Activated CD4-positive, alpha-beta T cell treated with anti-CD3 and anti-CD28 coated beads for 36 hours (primary cell): ENCODE measurements around the gene SEM1. TPM values are rescaled to one million over a fixed set of nuclear protein-coding genes. Genes with fewer than 3 reads are reported as not detected.
"Not testable (repeated sequence)": the region's sequence is repeated elsewhere in the genome, so short reads cannot be mapped to it uniquely, and the experiment has no call there.

Experiments
- ATAC-seq: fragments of 200-7000 bp; cut with Tn5 transposase; one replicate; pipeline ENCODE4 v1.10.0; 2021; ENCODE audit warnings: mild to moderate bottlenecking, moderate library complexity
- CTCF ChIA-PET: fragments of 350-600 bp; sonication (Branson Sonifier 250); formaldehyde crosslinking; loops from one replicate; lab custom pipeline; 2021; ENCODE audit warnings: antibody characterized with exemption; lab: Charles Lee
- POLR2A ChIA-PET: fragments of 350-600 bp; sonication (Branson Sonifier 250); formaldehyde crosslinking; loops from one replicate; lab custom pipeline; 2021; ENCODE audit warnings: antibody characterized with exemption, inconsistent platforms; lab: Charles Lee
- DNase-seq: peaks from one replicate; pipeline ENCODE4 v3.0.0-alpha.2; 2020
- H3K27ac Mint-ChIP-seq: one replicate; pipeline ENCODE4 v1.8.0; 2021; ENCODE audit warnings: mixed read lengths
- H3K27me3 Mint-ChIP-seq: one replicate; pipeline ENCODE4 v1.8.0; 2021; ENCODE audit warnings: mixed read lengths
- H3K36me3 Mint-ChIP-seq: one replicate; pipeline ENCODE4 v1.8.0; 2021; ENCODE audit warnings: low read depth, mixed read lengths
- H3K4me1 Mint-ChIP-seq: one replicate; pipeline ENCODE4 v1.8.0; 2021; ENCODE audit warnings: mixed read lengths
- H3K4me3 Mint-ChIP-seq: one replicate; pipeline ENCODE4 v1.8.0; 2021; ENCODE audit warnings: mild to moderate bottlenecking, moderate library complexity, mixed read lengths
- H3K9me3 Mint-ChIP-seq: one replicate; pipeline ENCODE4 v1.8.0; 2021; ENCODE audit warnings: low read depth, mixed read lengths
- intact Hi-C, 2 experiments: fragments of 100-400 bp; cut with DNase I in 1 of 2; cut with micrococcal nuclease in 1 of 2; formaldehyde crosslinking; loops; one replicate each; pipeline versions ENCODE4 v1.14.2 to v1.15.1; 2022 to 2024; cut with DNase I, micrococcal nuclease
- total RNA-seq, 2 experiments: library from RNA; stranded (reverse); gene quantifications; one replicate each; pipeline ENCODE4 v1.2.3, GENCODE V29; 2021

The SEM1 gene
- total RNA-seq, 2 experiments from 2014 or later, result 42.9 to 46.4 TPM

- Mint-ChIP-seq H3K36me3 (no peaks in the 10 kb centered on the region), H3K27ac (no peak overlapping the region), H3K4me3 (no peak overlapping the region), H3K4me1 (no peaks in the 10 kb centered on the region), H3K27me3 (peaks cover 16% of the 10 kb centered on the region), H3K9me3 (no peaks in the 10 kb centered on the region)
- ChIA-PET CTCF (interaction anchor here (0.7 kb wide), 1 partner anchor 682 kb away, joined by 3 read pairs; no protein-coding TSS in a partner anchor), POLR2A (no interaction called here)
- DNase-seq, result no peak
- intact Hi-C loops, result no loop called here
- ATAC-seq, result no peak
Measured at GRCh38 chr7:96727534-96728088, 18.0 kb upstream of the SEM1 start.

- peaks cover 31% of the 10 kb centered on the region for H3K27me3 Mint-ChIP-seq
- H3K9me3 Mint-ChIP-seq, result no peaks in the 10 kb centered on the region
- no peak overlapping the region for H3K27ac Mint-ChIP-seq
- CTCF ChIA-PET, result no interaction called here
- H3K4me1 Mint-ChIP-seq, result no peaks in the 10 kb centered on the region
- no peak for DNase-seq
- H3K36me3 Mint-ChIP-seq, result no peaks in the 10 kb centered on the region
- POLR2A ChIA-PET, result no interaction called here
- intact Hi-C loops, result no loop called here
- H3K4me3 Mint-ChIP-seq, result no peak overlapping the region
- no peak for ATAC-seq
Measured at GRCh38 chr7:96723622-96724021, 14.0 kb upstream of the SEM1 start.

- H3K4me1 Mint-ChIP-seq, DNase-seq, ATAC-seq, intact Hi-C loops, H3K4me3 Mint-ChIP-seq, POLR2A ChIA-PET, H3K27ac Mint-ChIP-seq, CTCF ChIA-PET, H3K36me3 Mint-ChIP-seq, H3K9me3 Mint-ChIP-seq: not testable (repeated sequence)
- H3K27me3 Mint-ChIP-seq, result peaks cover 31% of the 10 kb centered on the region
Measured at GRCh38 chr7:96722928-96723327, 13.3 kb upstream of the SEM1 start.

GRCh38 chr7:96720843-96721242 is 11.2 kb upstream of the SEM1 start:
- ATAC-seq (no peak), DNase-seq (no peak)
- ChIA-PET CTCF (no interaction called here), POLR2A (no interaction called here)
- Mint-ChIP-seq H3K36me3 (no peaks in the 10 kb centered on the region), H3K9me3 (no peaks in the 10 kb centered on the region), H3K27me3 (peaks cover 39% of the 10 kb centered on the region), H3K27ac (no peak overlapping the region), H3K4me3 (no peak overlapping the region), H3K4me1 (no peaks in the 10 kb centered on the region)
- intact Hi-C loops, result no loop called here

GRCh38 chr7:96719164-96719563 is 9.5 kb upstream of the SEM1 start:
- ChIA-PET CTCF (no interaction called here), POLR2A (no interaction called here)
- peaks cover 39% of the 10 kb centered on the region for H3K27me3 Mint-ChIP-seq
- DNase-seq (no peak), ATAC-seq (no peak)
- peaks cover 1% of the 10 kb centered on the region for H3K9me3 Mint-ChIP-seq
- no peak overlapping the region for H3K4me3 Mint-ChIP-seq
- H3K27ac Mint-ChIP-seq, result no peak overlapping the region
- H3K36me3 Mint-ChIP-seq, result no peaks in the 10 kb centered on the region
- intact Hi-C loops, result no loop called here
- H3K4me1 Mint-ChIP-seq, result no peaks in the 10 kb centered on the region

- Mint-ChIP-seq H3K27ac (no peak overlapping the region), H3K36me3 (no peaks in the 10 kb centered on the region), H3K9me3 (peaks cover 7% of the 10 kb centered on the region), H3K27me3 (peaks cover 39% of the 10 kb centered on the region), H3K4me1 (no peaks in the 10 kb centered on the region), H3K4me3 (no peak overlapping the region)
- intact Hi-C loops, result no loop called here
- ChIA-PET CTCF (interaction anchor here (0.6 to 1.6 kb wide), 2 partner anchors 10 to 35 kb away, joined by 3 read pairs; no protein-coding TSS in a partner anchor), POLR2A (no interaction called here)
- no peak for DNase-seq
- no peak for ATAC-seq
Measured at GRCh38 chr7:96718107-96719003, 8.7 kb upstream of the SEM1 start.

- H3K27me3 Mint-ChIP-seq, result peaks cover 17% of the 10 kb centered on the region
- H3K9me3 Mint-ChIP-seq, result peaks cover 15% of the 10 kb centered on the region
- intact Hi-C loops, result no loop called here
- no peak overlapping the region for H3K27ac Mint-ChIP-seq
- no peak overlapping the region for H3K4me3 Mint-ChIP-seq
- POLR2A ChIA-PET, result interaction anchor here (0.6 kb wide), 1 partner anchor 311 kb away, joined by 11 read pairs; no protein-coding TSS in a partner anchor
- no peaks in the 10 kb centered on the region for H3K36me3 Mint-ChIP-seq
- ATAC-seq, result no peak
- CTCF ChIA-PET, result no interaction called here
- peaks cover 10% of the 10 kb centered on the region for H3K4me1 Mint-ChIP-seq
- DNase-seq, result no peak
Measured at GRCh38 chr7:96713037-96713436, 3.4 kb upstream of the SEM1 start.

GRCh38 chr7:96710544-96710943 is 898 bp upstream of the SEM1 start:
- Mint-ChIP-seq H3K9me3 (peaks cover 15% of the 10 kb centered on the region), H3K27ac (no peak overlapping the region), H3K36me3 (peaks cover 18% of the 10 kb centered on the region), H3K4me3 (no peak overlapping the region), H3K27me3 (peaks cover 6% of the 10 kb centered on the region), H3K4me1 (peaks cover 27% of the 10 kb centered on the region)
- CTCF ChIA-PET, result no interaction called here
- POLR2A ChIA-PET, result no interaction called here
- intact Hi-C loops, result no loop called here
- ATAC-seq (no peak), DNase-seq (no peak)

- POLR2A ChIA-PET, result no interaction called here
- Mint-ChIP-seq H3K9me3 (peaks cover 11% of the 10 kb centered on the region), H3K27ac (peak overlapping the region; percentile 98), H3K36me3 (peaks cover 20% of the 10 kb centered on the region), H3K4me1 (peaks cover 34% of the 10 kb centered on the region), H3K27me3 (no peaks in the 10 kb centered on the region), H3K4me3 (peak overlapping the region; percentile 87)
- peak; percentile 5 for DNase-seq
- CTCF ChIA-PET, result interaction anchor here (0.7 kb wide), 2 partner anchors 9 to 612 kb away, joined by 3 read pairs; no protein-coding TSS in a partner anchor
- intact Hi-C loops, result loop anchor here (2.0 to 10.0 kb wide), 5 partner anchors 128 to 408 kb away; partner anchors contain the start of genes DLX6 (in 1 of the 2) and SDHAF3 (in 1 of the 2)
- peak; percentile 3 for ATAC-seq
Measured at GRCh38 chr7:96708872-96709271, 774 bp downstream of the SEM1 start.

GRCh38 chr7:96707901-96708774 is 1.5 kb downstream of the SEM1 start:
- H3K4me1 Mint-ChIP-seq, result peaks cover 39% of the 10 kb centered on the region
- peaks cover 20% of the 10 kb centered on the region for H3K36me3 Mint-ChIP-seq
- no peak overlapping the region for H3K27ac Mint-ChIP-seq
- CTCF ChIA-PET, result interaction anchor here (0.7 kb wide), 2 partner anchors 10 to 612 kb away, joined by 3 read pairs; no protein-coding TSS in a partner anchor
- intact Hi-C loops, result loop anchor here (2.0 to 10.0 kb wide), 5 partner anchors 129 to 409 kb away; partner anchors contain the start of genes DLX6 (in 1 of the 2) and SDHAF3 (in 1 of the 2)
- ATAC-seq (no peak), DNase-seq (no peak)
- H3K9me3 Mint-ChIP-seq, result peaks cover 8% of the 10 kb centered on the region
- no peaks in the 10 kb centered on the region for H3K27me3 Mint-ChIP-seq
- POLR2A ChIA-PET, result no interaction called here
- H3K4me3 Mint-ChIP-seq, result peak overlapping the region; percentile 87

- Mint-ChIP-seq H3K4me1 (peaks cover 60% of the 10 kb centered on the region), H3K9me3 (no peaks in the 10 kb centered on the region), H3K4me3 (no peak overlapping the region), H3K36me3 (peaks cover 24% of the 10 kb centered on the region), H3K27me3 (no peaks in the 10 kb centered on the region), H3K27ac (no peak overlapping the region)
- POLR2A ChIA-PET, result interaction anchor here (0.6 kb wide), 1 partner anchor 35 kb away, joined by 7 read pairs; no protein-coding TSS in a partner anchor
- DNase-seq, result no peak
- intact Hi-C loops, result loop anchor here in 1 of 2 experiments (10.0 kb wide), 1 partner anchor 286 kb away; no protein-coding TSS in a partner anchor
- ATAC-seq, result no peak
- CTCF ChIA-PET, result no interaction called here
Measured at GRCh38 chr7:96701258-96701657, 8.4 kb downstream of the SEM1 start.
